A549 (cell line): ENCODE measurements around the gene AIF1.

Experiments used
- CEBPB ChIP-seq, 2 experiments: fragments of >200 bp in 1 of 2; sonication (Bioruptor Twin) in 1 of 2; formaldehyde crosslinking in 1 of 2; IDR thresholded peaks; 2 replicates each; pipeline ENCODE4 v1.6.1; 2012 to 2016
- CHD2 ChIP-seq: fragments of 150-350 bp; IDR thresholded peaks from 2 replicates; pipeline ENCODE4 v1.6.1; 2014; ENCODE audit warnings: low read length; ENCODE audit not compliant: partially characterized antibody
- JUN ChIP-seq, 2 experiments: fragments of >200 bp; sonication (Bioruptor Twin); formaldehyde crosslinking; IDR thresholded peaks; 2 replicates in 1 of 2; 3 replicates in 1 of 2; pipeline ENCODE4 v1.6.1; 2016 to 2017
- JUNB ChIP-seq: fragments of >200 bp; sonication (Bioruptor Twin); formaldehyde crosslinking; IDR thresholded peaks from 2 replicates; pipeline ENCODE4 v1.6.1; 2016
- MAZ ChIP-seq: fragments of 150-350 bp; IDR thresholded peaks from 2 replicates; pipeline ENCODE4 v1.6.1; 2014; ENCODE audit warnings: antibody characterized with exemption, low read depth, low read length, borderline replicate concordance
- NFE2L2 ChIP-seq: fragments of 150-350 bp; conservative IDR thresholded peaks from 2 replicates; pipeline ENCODE4 v1.6.1; 2014; ENCODE audit warnings: low read length
- NPAS2 ChIP-seq: fragments of 250-450 bp; sonication (Bioruptor Pico); IDR thresholded peaks from 2 replicates; pipeline ENCODE4 v1.8.0; 2022; ENCODE audit warnings: mild to moderate bottlenecking, moderate library complexity, borderline replicate concordance
- POLR2A ChIP-seq: IDR thresholded peaks from 2 replicates; pipeline ENCODE4 v1.6.1; 2012; ENCODE audit warnings: mild to moderate bottlenecking, low read length
- RCOR1 ChIP-seq: fragments of 150-350 bp; IDR thresholded peaks from 2 replicates; pipeline ENCODE4 v1.6.1; 2014; ENCODE audit warnings: antibody characterized with exemption, low read length, low read depth
- RFX5 ChIP-seq: fragments of 450-650 bp; IDR thresholded peaks from 2 replicates; pipeline ENCODE4 v1.7.1; 2014; ENCODE audit warnings: antibody characterized with exemption, mild to moderate bottlenecking, moderate library complexity
- SMC3 ChIP-seq: fragments of >200 bp; sonication (Bioruptor Twin); formaldehyde crosslinking; IDR thresholded peaks from 3 replicates; pipeline ENCODE4 v1.6.1; 2018; ENCODE audit warnings: inconsistent platforms
- TF ChIP-seq, protein P1 (sequence below): fragments of 200-600 bp; sonication (generic); IDR thresholded peaks from 2 replicates; pipeline ENCODE4 v1.6.1; 2016; ENCODE audit warnings: antibody characterized with exemption, mild to moderate bottlenecking, moderate library complexity
- TF ChIP-seq, protein P2 (sequence below): fragments of >200 bp; sonication (Bioruptor Twin); formaldehyde crosslinking; IDR thresholded peaks from 3 replicates; pipeline ENCODE4 v1.5.1; 2016

DNA sequence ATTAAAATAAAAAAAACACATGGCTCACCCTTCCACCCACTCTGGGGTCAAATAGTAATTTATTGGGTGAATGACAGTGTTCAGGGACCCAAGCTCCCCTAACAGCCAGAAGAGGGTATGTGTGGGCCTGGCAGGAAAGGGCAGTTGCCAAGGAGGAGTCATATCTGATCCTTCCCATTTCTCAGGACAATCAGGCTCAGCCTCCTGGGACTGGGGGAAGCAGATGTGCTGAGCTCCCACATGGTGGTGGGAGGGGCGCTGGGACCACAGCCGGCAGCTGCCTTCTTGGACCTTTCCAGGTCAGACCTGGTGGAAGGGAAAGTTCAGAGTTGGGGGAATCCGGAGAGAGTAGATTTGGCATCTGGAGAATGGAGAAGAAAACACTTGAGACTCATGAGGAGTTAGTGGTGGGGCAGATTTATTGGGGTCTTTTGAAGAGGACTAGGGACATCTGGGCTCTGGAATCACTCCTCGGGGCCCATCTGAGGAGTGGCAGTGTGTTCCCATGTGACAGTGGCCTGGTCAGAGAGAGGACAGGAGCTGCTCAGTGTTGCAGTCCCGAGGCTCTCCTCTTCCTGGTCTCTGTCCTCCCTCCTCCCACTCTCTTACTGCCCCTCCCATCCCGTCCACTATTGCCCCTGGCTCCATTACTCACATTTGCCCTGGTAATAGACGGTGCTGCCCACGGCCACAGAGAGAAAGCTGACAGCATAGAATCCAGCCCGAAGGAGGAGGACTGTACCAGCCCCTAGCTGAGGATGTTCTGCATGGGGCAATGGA, 26.0 kb upstream of the AIF1 start:
- TF ChIP-seq CEBPB (IDR thresholded peaks at IDR 0.05): no peak
- TF ChIP-seq NPAS2 (CRISPR knock-in tag): no peak
- TF ChIP-seq, protein P1, sequence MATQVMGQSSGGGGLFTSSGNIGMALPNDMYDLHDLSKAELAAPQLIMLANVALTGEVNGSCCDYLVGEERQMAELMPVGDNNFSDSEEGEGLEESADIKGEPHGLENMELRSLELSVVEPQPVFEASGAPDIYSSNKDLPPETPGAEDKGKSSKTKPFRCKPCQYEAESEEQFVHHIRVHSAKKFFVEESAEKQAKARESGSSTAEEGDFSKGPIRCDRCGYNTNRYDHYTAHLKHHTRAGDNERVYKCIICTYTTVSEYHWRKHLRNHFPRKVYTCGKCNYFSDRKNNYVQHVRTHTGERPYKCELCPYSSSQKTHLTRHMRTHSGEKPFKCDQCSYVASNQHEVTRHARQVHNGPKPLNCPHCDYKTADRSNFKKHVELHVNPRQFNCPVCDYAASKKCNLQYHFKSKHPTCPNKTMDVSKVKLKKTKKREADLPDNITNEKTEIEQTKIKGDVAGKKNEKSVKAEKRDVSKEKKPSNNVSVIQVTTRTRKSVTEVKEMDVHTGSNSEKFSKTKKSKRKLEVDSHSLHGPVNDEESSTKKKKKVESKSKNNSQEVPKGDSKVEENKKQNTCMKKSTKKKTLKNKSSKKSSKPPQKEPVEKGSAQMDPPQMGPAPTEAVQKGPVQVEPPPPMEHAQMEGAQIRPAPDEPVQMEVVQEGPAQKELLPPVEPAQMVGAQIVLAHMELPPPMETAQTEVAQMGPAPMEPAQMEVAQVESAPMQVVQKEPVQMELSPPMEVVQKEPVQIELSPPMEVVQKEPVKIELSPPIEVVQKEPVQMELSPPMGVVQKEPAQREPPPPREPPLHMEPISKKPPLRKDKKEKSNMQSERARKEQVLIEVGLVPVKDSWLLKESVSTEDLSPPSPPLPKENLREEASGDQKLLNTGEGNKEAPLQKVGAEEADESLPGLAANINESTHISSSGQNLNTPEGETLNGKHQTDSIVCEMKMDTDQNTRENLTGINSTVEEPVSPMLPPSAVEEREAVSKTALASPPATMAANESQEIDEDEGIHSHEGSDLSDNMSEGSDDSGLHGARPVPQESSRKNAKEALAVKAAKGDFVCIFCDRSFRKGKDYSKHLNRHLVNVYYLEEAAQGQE: no peak
- TF ChIP-seq, protein P2, sequence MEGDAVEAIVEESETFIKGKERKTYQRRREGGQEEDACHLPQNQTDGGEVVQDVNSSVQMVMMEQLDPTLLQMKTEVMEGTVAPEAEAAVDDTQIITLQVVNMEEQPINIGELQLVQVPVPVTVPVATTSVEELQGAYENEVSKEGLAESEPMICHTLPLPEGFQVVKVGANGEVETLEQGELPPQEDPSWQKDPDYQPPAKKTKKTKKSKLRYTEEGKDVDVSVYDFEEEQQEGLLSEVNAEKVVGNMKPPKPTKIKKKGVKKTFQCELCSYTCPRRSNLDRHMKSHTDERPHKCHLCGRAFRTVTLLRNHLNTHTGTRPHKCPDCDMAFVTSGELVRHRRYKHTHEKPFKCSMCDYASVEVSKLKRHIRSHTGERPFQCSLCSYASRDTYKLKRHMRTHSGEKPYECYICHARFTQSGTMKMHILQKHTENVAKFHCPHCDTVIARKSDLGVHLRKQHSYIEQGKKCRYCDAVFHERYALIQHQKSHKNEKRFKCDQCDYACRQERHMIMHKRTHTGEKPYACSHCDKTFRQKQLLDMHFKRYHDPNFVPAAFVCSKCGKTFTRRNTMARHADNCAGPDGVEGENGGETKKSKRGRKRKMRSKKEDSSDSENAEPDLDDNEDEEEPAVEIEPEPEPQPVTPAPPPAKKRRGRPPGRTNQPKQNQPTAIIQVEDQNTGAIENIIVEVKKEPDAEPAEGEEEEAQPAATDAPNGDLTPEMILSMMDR: no peak
- no peak for TF ChIP-seq CHD2
- no peak for TF ChIP-seq RCOR1
- TF ChIP-seq MAZ: no peak
- no peak for TF ChIP-seq POLR2A
- TF ChIP-seq NFE2L2: no peak
- no peak for TF ChIP-seq SMC3
- TF ChIP-seq JUN (IDR thresholded peaks at IDR 0.05): no peak
- TF ChIP-seq JUNB: no peak
- TF ChIP-seq RFX5: no peak
